Type B pancreatic cell (in vitro differentiated cells): ENCODE data around the gene POLE4. TPM values are rescaled to one million over a fixed set of nuclear protein-coding genes. Genes with fewer than 3 reads are reported as not detected.

ENCODE experiments used
- DNase-seq: peaks from one replicate; pipeline ENCODE4 v3.0.0; 2021; ENCODE audit warnings: mixed read lengths; ENCODE audit not compliant: unreplicated experiment; ENCODE audit errors: extremely low spot score
- H3K27ac Mint-ChIP-seq: 2 replicates; pipeline ENCODE4 v1.8.0; 2021; ENCODE audit warnings: mild to moderate bottlenecking, mixed read lengths
- H3K27me3 Mint-ChIP-seq: 2 replicates; pipeline ENCODE4 v1.8.0; 2021; ENCODE audit warnings: mixed read lengths
- H3K36me3 Mint-ChIP-seq: 2 replicates; pipeline ENCODE4 v1.8.0; 2021; ENCODE audit warnings: mixed read lengths
- H3K4me1 Mint-ChIP-seq: one replicate; pipeline ENCODE4 v1.8.0; 2021; ENCODE audit warnings: mixed read lengths; ENCODE audit not compliant: unreplicated experiment
- H3K4me3 Mint-ChIP-seq: 2 replicates; pipeline ENCODE4 v1.8.0; 2021; ENCODE audit warnings: mild to moderate bottlenecking, mixed read lengths
- H3K9me3 Mint-ChIP-seq: 2 replicates; pipeline ENCODE4 v1.8.0; 2021; ENCODE audit warnings: mixed read lengths
- total RNA-seq: library from RNA; stranded (reverse); gene quantifications from 2 replicates; pipeline ENCODE4 v1.2.1, GENCODE V29; 2021; ENCODE audit warnings: low replicate concordance
- TF ChIP-seq, protein P1 (sequence below): fragments of 200-600 bp; sonication (generic); conservative IDR thresholded peaks from 2 replicates; pipeline ENCODE4 v1.5.0; 2021; ENCODE audit warnings: antibody characterized with exemption, mild to moderate bottlenecking

The POLE4 gene
- total RNA-seq, 1 donor from 2014 or later = 31.0 TPM

DNA sequence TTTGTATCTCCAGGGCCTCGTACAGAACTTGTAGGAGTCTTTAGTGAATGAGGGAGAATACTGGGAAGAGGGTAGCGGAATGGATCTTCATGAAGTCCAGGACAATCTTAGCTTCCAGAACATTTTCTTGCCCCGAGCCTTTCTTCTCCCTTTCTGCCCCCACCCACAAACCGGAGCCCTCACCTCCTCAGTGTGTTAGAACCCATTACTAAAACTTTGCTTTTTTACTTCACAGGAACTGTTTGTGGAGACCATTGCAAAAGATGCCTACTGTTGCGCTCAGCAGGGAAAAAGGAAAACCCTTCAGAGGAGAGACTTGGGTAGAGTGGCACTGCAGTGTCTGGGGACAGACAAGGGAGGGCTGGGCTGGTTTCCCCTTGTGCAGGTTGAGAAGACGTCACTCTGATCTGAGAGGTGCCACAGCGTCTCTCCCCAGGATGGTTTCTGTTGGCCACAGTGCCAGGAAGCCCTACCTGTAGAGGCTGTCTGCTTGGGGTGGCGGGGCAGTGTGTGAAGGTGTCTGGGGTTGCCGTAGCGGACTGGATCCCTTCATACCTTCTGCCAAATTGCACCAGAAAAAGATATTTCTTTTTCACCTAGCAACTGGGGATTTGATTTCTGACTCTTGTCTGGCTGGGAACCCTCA is 786 bp downstream of the POLE4 start:
- Mint-ChIP-seq H3K4me1 (peaks cover 4% of the 10 kb centered on the region), H3K9me3 (peaks cover 6% of the 10 kb centered on the region), H3K27ac (peak overlapping the region; percentile 51), H3K36me3 (peaks cover 34% of the 10 kb centered on the region), H3K27me3 (no peaks in the 10 kb centered on the region), H3K4me3 (peak overlapping the region; percentile 86)
- DNase-seq = no peak
- TF ChIP-seq, protein P1, sequence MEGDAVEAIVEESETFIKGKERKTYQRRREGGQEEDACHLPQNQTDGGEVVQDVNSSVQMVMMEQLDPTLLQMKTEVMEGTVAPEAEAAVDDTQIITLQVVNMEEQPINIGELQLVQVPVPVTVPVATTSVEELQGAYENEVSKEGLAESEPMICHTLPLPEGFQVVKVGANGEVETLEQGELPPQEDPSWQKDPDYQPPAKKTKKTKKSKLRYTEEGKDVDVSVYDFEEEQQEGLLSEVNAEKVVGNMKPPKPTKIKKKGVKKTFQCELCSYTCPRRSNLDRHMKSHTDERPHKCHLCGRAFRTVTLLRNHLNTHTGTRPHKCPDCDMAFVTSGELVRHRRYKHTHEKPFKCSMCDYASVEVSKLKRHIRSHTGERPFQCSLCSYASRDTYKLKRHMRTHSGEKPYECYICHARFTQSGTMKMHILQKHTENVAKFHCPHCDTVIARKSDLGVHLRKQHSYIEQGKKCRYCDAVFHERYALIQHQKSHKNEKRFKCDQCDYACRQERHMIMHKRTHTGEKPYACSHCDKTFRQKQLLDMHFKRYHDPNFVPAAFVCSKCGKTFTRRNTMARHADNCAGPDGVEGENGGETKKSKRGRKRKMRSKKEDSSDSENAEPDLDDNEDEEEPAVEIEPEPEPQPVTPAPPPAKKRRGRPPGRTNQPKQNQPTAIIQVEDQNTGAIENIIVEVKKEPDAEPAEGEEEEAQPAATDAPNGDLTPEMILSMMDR = no peak

DNA sequence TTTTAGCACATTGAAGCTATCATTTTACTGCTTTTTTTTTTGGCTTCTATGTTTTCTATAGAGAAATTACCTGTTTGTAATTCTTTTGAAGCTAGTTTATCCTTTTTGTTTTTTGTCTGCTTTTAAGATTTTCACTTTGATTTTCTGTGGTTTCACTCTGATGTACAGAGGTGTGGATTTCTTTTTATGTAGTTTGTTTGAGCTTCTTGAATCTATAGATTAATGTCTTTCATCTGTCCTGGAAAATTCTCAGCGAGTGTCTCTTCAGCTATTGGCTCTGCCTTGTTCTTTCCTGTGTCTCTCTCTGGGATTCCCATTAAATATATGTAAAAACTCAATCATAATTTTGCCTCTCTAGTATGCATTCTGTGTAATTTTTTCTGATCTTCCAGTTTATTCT is 8.4 kb downstream of the POLE4 start:
- H3K4me1 Mint-ChIP-seq = no peaks in the 10 kb centered on the region

DNA sequence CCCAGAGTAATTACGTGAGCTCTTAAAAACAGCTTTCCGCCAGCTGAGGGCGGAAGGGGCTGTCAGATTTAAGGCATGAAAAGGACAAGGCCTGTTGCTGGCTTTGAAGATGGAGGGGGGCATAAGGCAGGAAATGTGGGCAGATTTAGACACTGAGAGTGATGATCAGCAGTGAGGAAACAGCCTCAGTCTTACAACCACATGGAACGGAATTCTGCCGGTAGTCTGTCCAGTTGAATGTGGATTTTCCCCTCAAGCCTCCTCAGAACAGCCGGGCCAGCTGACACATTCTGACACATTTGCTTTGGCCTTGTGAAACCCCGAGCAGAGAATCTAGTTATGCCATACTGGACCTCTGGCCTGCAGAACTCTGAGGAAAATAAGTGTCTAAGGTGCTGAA is 16.6 kb downstream of the POLE4 start:
- peaks cover 7% of the 10 kb centered on the region for H3K36me3 Mint-ChIP-seq
- no peak overlapping the region for H3K4me3 Mint-ChIP-seq
- no peaks in the 10 kb centered on the region for H3K27me3 Mint-ChIP-seq
- no peaks in the 10 kb centered on the region for H3K9me3 Mint-ChIP-seq
- TF ChIP-seq, protein P1 = no peak
- no peak overlapping the region for H3K27ac Mint-ChIP-seq
- no peak for DNase-seq
- H3K4me1 Mint-ChIP-seq = peaks cover 9% of the 10 kb centered on the region

More for the DNA sequence above, 8.4 kb downstream of the POLE4 start:
- no peak overlapping the region for H3K27ac Mint-ChIP-seq
- H3K4me3 Mint-ChIP-seq = no peak overlapping the region
- DNase-seq = no peak
- TF ChIP-seq, protein P1 = no peak
- no peaks in the 10 kb centered on the region for H3K27me3 Mint-ChIP-seq
- no peaks in the 10 kb centered on the region for H3K9me3 Mint-ChIP-seq
- H3K36me3 Mint-ChIP-seq = peaks cover 35% of the 10 kb centered on the region

DNA sequence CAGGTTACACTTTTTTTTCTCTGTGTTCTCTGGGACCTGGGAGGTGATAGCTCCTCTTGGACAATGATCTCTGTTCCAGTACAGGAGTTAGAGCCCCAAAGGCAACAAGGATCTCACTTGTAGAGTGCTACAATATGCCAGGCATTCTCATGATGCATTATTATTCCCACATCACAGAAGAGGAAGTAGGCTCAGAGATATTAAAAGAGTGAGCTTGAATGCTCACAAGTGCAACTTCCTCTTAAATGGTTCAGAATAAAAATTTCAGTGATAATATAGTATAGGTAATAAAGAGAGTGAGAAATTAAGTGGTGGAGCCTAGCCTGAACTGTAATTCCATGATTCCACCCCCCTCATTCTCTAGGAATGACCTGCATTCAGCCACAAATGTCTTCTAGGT is 21.4 kb downstream of the POLE4 start:
- H3K4me1 Mint-ChIP-seq = peaks cover 4% of the 10 kb centered on the region
- H3K36me3 Mint-ChIP-seq = peaks cover 3% of the 10 kb centered on the region
- DNase-seq = no peak
- TF ChIP-seq, protein P1 = no peak
- H3K4me3 Mint-ChIP-seq = no peak overlapping the region
- no peak overlapping the region for H3K27ac Mint-ChIP-seq
- H3K27me3 Mint-ChIP-seq = no peaks in the 10 kb centered on the region
- no peaks in the 10 kb centered on the region for H3K9me3 Mint-ChIP-seq

DNA sequence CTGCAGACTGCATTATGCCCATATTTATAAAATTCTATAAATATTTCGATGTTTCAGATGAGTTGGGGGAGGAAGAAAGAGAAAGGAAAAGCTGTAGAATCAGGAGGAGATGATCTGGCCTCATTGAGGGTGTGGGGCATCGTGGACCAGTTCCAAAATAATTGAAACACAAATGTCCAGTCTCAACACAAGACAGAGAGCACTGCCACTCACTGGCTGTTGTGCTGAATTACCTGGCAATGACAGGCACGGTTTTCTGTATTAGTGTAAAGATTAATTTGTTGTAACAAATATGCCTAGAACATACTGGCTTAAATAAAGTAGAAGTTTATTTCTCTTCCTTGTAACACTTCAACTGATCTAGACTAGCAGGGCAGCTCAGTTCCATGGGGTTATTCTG is 24.1 kb downstream of the POLE4 start:
- H3K4me3 Mint-ChIP-seq = no peak overlapping the region
- no peaks in the 10 kb centered on the region for H3K9me3 Mint-ChIP-seq
- H3K36me3 Mint-ChIP-seq = peaks cover under 1% of the 10 kb centered on the region
- H3K27ac Mint-ChIP-seq = no peak overlapping the region
- H3K4me1 Mint-ChIP-seq = no peaks in the 10 kb centered on the region
- no peak for DNase-seq
- TF ChIP-seq, protein P1 = no peak
- H3K27me3 Mint-ChIP-seq = no peaks in the 10 kb centered on the region
